BJ (cell line): ENCODE measurements around the gene KISS1. TPM values are rescaled to one million over a fixed set of nuclear protein-coding genes. Genes with fewer than 3 reads are reported as not detected.

Source experiments
- CTCF ChIA-PET: fragments of 350-600 bp; formaldehyde crosslinking; extraction: SDS; loops from one replicate; lab custom pipeline; 2021; ENCODE audit warnings: antibody characterized with exemption, inconsistent platforms; lab: Yijun Ruan, JAX
- POLR2A ChIA-PET: fragments of 300-600 bp; sonication (Branson Sonifier 250); formaldehyde crosslinking; extraction: SDS; loops from one replicate; lab custom pipeline; 2021; ENCODE audit warnings: antibody characterized with exemption; lab: Charles Lee
- DNase-seq: peaks from one replicate; pipeline ENCODE4 v3.0.0-alpha.2; 2011; ENCODE audit warnings: low read depth
- H3K27me3 ChIP-seq: 2 replicates; pipeline ENCODE4 v1.6.0; 2011; ENCODE audit warnings: low read length; ENCODE audit not compliant: control insufficient read depth, insufficient read depth
- H3K36me3 ChIP-seq: 2 replicates; pipeline ENCODE4 v1.5.1; 2011; ENCODE audit warnings: low read length; ENCODE audit not compliant: control insufficient read depth, insufficient read depth
- H3K4me3 ChIP-seq: 2 replicates; pipeline ENCODE4 v1.5.1; 2011; ENCODE audit warnings: low read depth, mild to moderate bottlenecking, control low read depth, low read length
- CTCF ChIP-seq: IDR thresholded peaks from 2 replicates; pipeline ENCODE4 v1.5.1; 2011; ENCODE audit warnings: low read depth, mild to moderate bottlenecking, control low read depth, inconsistent platforms, low read length, moderate library complexity; ENCODE audit not compliant: insufficient read depth
- polyA plus RNA-seq: library from polyadenylated mRNA; depleted of rRNA; stranded (reverse); fragments of >200 nt; gene quantifications from 2 replicates; pipeline ENCODE4 v1.2.3, GENCODE V29; 2011

The KISS1 gene
- polyA plus RNA-seq, 1 experiment: 23.0 TPM

GRCh38 chr1:204222006-204222763 lies 25.9 kb upstream of the KISS1 start:
- CTCF ChIA-PET: interaction anchor here (1.3 kb wide), 2 partner anchors 15 to 138 kb away, joined by 3 to 6 read pairs; partner anchors contain the start of gene PLEKHA6
- POLR2A ChIA-PET: no interaction called here
- peaks cover 8% of the 10 kb centered on the region for H3K36me3 ChIP-seq
- no peak overlapping the region for H3K4me3 ChIP-seq
- no peaks in the 10 kb centered on the region for H3K27me3 ChIP-seq
- TF ChIP-seq CTCF: no peak
- no peak for DNase-seq

- Histone ChIP-seq H3K4me3 (no peak overlapping the region), H3K36me3 (peaks cover 8% of the 10 kb centered on the region), H3K27me3 (no peaks in the 10 kb centered on the region)
- ChIA-PET CTCF (no interaction called here), POLR2A (no interaction called here)
- no peak for TF ChIP-seq CTCF
- no peak for DNase-seq
Observed at GRCh38 chr1:204221271-204221670, 25.0 kb upstream of the KISS1 start.

GRCh38 chr1:204219971-204220616 lies 23.8 kb upstream of the KISS1 start:
- CTCF ChIA-PET: interaction anchor here (0.6 to 1.9 kb wide), 5 partner anchors 13 to 144 kb away, joined by 3 to 7 read pairs (median 3); no protein-coding TSS in a partner anchor
- POLR2A ChIA-PET: no interaction called here
- no peak overlapping the region for H3K4me3 ChIP-seq
- no peak for TF ChIP-seq CTCF
- no peaks in the 10 kb centered on the region for H3K27me3 ChIP-seq
- peaks cover 8% of the 10 kb centered on the region for H3K36me3 ChIP-seq
- no peak for DNase-seq

- no peak for TF ChIP-seq CTCF
- Histone ChIP-seq H3K36me3 (peaks cover 8% of the 10 kb centered on the region), H3K27me3 (no peaks in the 10 kb centered on the region), H3K4me3 (no peak overlapping the region)
- POLR2A ChIA-PET: no interaction called here
- no peak for DNase-seq
- CTCF ChIA-PET: interaction anchor here (1.1 to 6.2 kb wide), 6 partner anchors 10 to 143 kb away, joined by 3 to 164 read pairs (median 6); partner anchors contain the start of gene PLEKHA6
Observed at GRCh38 chr1:204218552-204218951, 22.3 kb upstream of the KISS1 start.

- Histone ChIP-seq H3K4me3 (no peak overlapping the region), H3K27me3 (no peaks in the 10 kb centered on the region), H3K36me3 (peaks cover 8% of the 10 kb centered on the region)
- POLR2A ChIA-PET: no interaction called here
- CTCF ChIA-PET: interaction anchor here (1.5 to 6.2 kb wide), 3 partner anchors 12 to 144 kb away, joined by 4 to 164 read pairs (median 42); partner anchors contain the start of gene PLEKHA6
- no peak for DNase-seq
- TF ChIP-seq CTCF: no peak
Observed at GRCh38 chr1:204217648-204218000, 21.3 kb upstream of the KISS1 start.
